T-helper 2 cell treated with Interferon-gamma antibody and Interleukin-4, amounts not matched to agents 100 ng/mL and 5 ng/mL, for 36 hours (primary cell): ENCODE results near the gene ENTREP3. TPM values are rescaled to one million over a fixed set of nuclear protein-coding genes. Genes with fewer than 3 reads are reported as not detected.
"Not testable (repeated sequence)": the region's sequence is repeated elsewhere in the genome, so short reads cannot be mapped to it uniquely, and the experiment has no call there.

Experiments used
- intact Hi-C: fragments of 100-400 bp; cut with micrococcal nuclease; formaldehyde crosslinking; loops from one replicate; pipeline ENCODE4 v1.15.1; 2023
- total RNA-seq: library from RNA; stranded (reverse); gene quantifications from 2 replicates; pipeline ENCODE4 v1.2.3, GENCODE V29; 2022

The ENTREP3 gene
- total RNA-seq = 19.2 and 21.4 TPM in 2 replicates

GRCh38 chr1:155255243-155256007, at the start of gene ENTREP3:
ENTREP3 (minus strand) TSS chr1:155255483; CDS start chr1:155254877, 606 bp downstream.
- intact Hi-C loops = loop anchor here (2.0 kb wide), 1 partner anchor 17 kb away; the partner anchor contains the start of gene CLK2

- intact Hi-C loops = no loop called here
Measured at GRCh38 chr1:155304558-155305063, 49.3 kb upstream of the ENTREP3 start.

- intact Hi-C loops = no loop called here
Measured at GRCh38 chr1:155301342-155301841, 46.1 kb upstream of the ENTREP3 start, which contains the start of gene PKLR. PKLR (minus strand) TSS chr1:155301438; CDS start chr1:155301395, 43 bp downstream.

- intact Hi-C loops = no loop called here
Measured at GRCh38 chr1:155300553-155301329, 45.5 kb upstream of the ENTREP3 start.

GRCh38 chr1:155300024-155300423, 44.7 kb upstream of the ENTREP3 start:
- intact Hi-C loops = no loop called here

- intact Hi-C loops = no loop called here
Measured at GRCh38 chr1:155297384-155297783, 42.1 kb upstream of the ENTREP3 start.

GRCh38 chr1:155296661-155297060, 41.4 kb upstream of the ENTREP3 start:
- intact Hi-C loops = no loop called here

GRCh38 chr1:155295942-155296267, 40.6 kb upstream of the ENTREP3 start:
- intact Hi-C loops = no loop called here

- intact Hi-C loops = no loop called here
Measured at GRCh38 chr1:155295183-155295941, 40.1 kb upstream of the ENTREP3 start.

GRCh38 chr1:155294520-155295182, 39.4 kb upstream of the ENTREP3 start:
- intact Hi-C loops = no loop called here

GRCh38 chr1:155293086-155293749, 37.9 kb upstream of the ENTREP3 start:
- intact Hi-C loops = no loop called here

- intact Hi-C loops = not testable (repeated sequence)
Measured at GRCh38 chr1:155291006-155291405, 35.7 kb upstream of the ENTREP3 start.

- intact Hi-C loops = no loop called here
Measured at GRCh38 chr1:155287987-155288543, 32.8 kb upstream of the ENTREP3 start.

- intact Hi-C loops = no loop called here
Measured at GRCh38 chr1:155286544-155286943, 31.3 kb upstream of the ENTREP3 start.

- intact Hi-C loops = no loop called here
Measured at GRCh38 chr1:155285631-155286044, 30.4 kb upstream of the ENTREP3 start.

GRCh38 chr1:155285063-155285462, 29.8 kb upstream of the ENTREP3 start:
- intact Hi-C loops = no loop called here

- intact Hi-C loops = no loop called here
Measured at GRCh38 chr1:155284476-155284875, 29.2 kb upstream of the ENTREP3 start.

GRCh38 chr1:155282488-155283091, 27.3 kb upstream of the ENTREP3 start:
- intact Hi-C loops = no loop called here

- intact Hi-C loops = loop anchor here (10.0 kb wide), 1 partner anchor 286 kb away; the partner anchor contains the start of gene ASH1L
Measured at GRCh38 chr1:155279268-155279667, 24.0 kb upstream of the ENTREP3 start.
